Stimulated activated naive CD8-positive, alpha-beta T cell treated with anti-CD3 and anti-CD28 coated beads, Interleukin-15, amount 100 ng/mL, for 72 hours (primary cell): ENCODE data around the gene UBE2F.
"Not testable (repeated sequence)": the region's sequence is repeated elsewhere in the genome, so short reads cannot be mapped to it uniquely, and the experiment has no call there.

Experiments
- ATAC-seq: fragments of 150-1000 bp; cut with Tn5 transposase; 2 replicates; pipeline ENCODE4 v1.10.0; 2021; ENCODE audit warnings: mild to moderate bottlenecking, moderate library complexity
- DNase-seq, 2 donors: peaks; one replicate each; pipeline ENCODE4 v3.0.0; 2021 to 2022
- H3K27ac Mint-ChIP-seq, 2 donors: one replicate each; pipeline ENCODE4 v1.8.0; 2022; ENCODE audit warnings: mild to moderate bottlenecking in 2 of 2, mixed read lengths in 2 of 2, moderate library complexity in 2 of 2
- H3K27me3 Mint-ChIP-seq: one replicate; pipeline ENCODE4 v1.8.0; 2022; ENCODE audit warnings: mixed read lengths
- H3K4me1 Mint-ChIP-seq: one replicate; pipeline ENCODE4 v1.8.0; 2022; ENCODE audit warnings: mild to moderate bottlenecking, mixed read lengths
- H3K4me3 Mint-ChIP-seq, 2 donors: one replicate each; pipeline ENCODE4 v1.8.0; 2022; ENCODE audit warnings: mild to moderate bottlenecking in 2 of 2, mixed read lengths in 2 of 2, moderate library complexity in 1 of 2
- H3K9me3 Mint-ChIP-seq, 2 donors: one replicate each; pipeline ENCODE4 v1.8.0; 2022; ENCODE audit warnings: mixed read lengths in 2 of 2

Gene UBE2F

GRCh38 chr2:238032755-238033337 is 66.0 kb downstream of the UBE2F start:
- H3K4me1 Mint-ChIP-seq, result peaks cover 6% of the 10 kb centered on the region
- ATAC-seq (peak; percentile 26), DNase-seq (no peak)
- no peak overlapping the region for H3K4me3 Mint-ChIP-seq
- no peaks in the 10 kb centered on the region for H3K9me3 Mint-ChIP-seq
- H3K27me3 Mint-ChIP-seq, result no peaks in the 10 kb centered on the region
- no peak overlapping the region for H3K27ac Mint-ChIP-seq

- H3K27ac Mint-ChIP-seq, H3K4me3 Mint-ChIP-seq, H3K27me3 Mint-ChIP-seq, H3K9me3 Mint-ChIP-seq, ATAC-seq, H3K4me1 Mint-ChIP-seq, DNase-seq: not testable (repeated sequence)
These were observed 67.2 kb downstream of the UBE2F start for GRCh38 chr2:238033991-238034390.

GRCh38 chr2:238038203-238038602 is 71.4 kb downstream of the UBE2F start:
- no peak for ATAC-seq
- peaks cover 12% of the 10 kb centered on the region for H3K4me1 Mint-ChIP-seq
- no peak for DNase-seq
- H3K27ac Mint-ChIP-seq, result no peak overlapping the region
- no peak overlapping the region for H3K4me3 Mint-ChIP-seq
- no peaks in the 10 kb centered on the region for H3K9me3 Mint-ChIP-seq
- H3K27me3 Mint-ChIP-seq, result no peaks in the 10 kb centered on the region

- ATAC-seq (no peak), DNase-seq (no peak)
- Mint-ChIP-seq H3K4me1 (peaks cover 18% of the 10 kb centered on the region), H3K9me3 (no peaks in the 10 kb centered on the region), H3K27ac (peak overlapping the region in 1 of 2 donors; percentile 8), H3K4me3 (no peak overlapping the region), H3K27me3 (no peaks in the 10 kb centered on the region)
These were observed 72.3 kb downstream of the UBE2F start for GRCh38 chr2:238039151-238039550.

GRCh38 chr2:238039985-238040384 is 73.2 kb downstream of the UBE2F start:
- H3K9me3 Mint-ChIP-seq, result no peaks in the 10 kb centered on the region
- no peak for DNase-seq
- peaks cover 23% of the 10 kb centered on the region for H3K4me1 Mint-ChIP-seq
- H3K27me3 Mint-ChIP-seq, result no peaks in the 10 kb centered on the region
- ATAC-seq, result no peak
- no peak overlapping the region for H3K27ac Mint-ChIP-seq
- no peak overlapping the region for H3K4me3 Mint-ChIP-seq

- H3K27ac Mint-ChIP-seq, result peak overlapping the region in 1 of 2 donors; percentile 85
- ATAC-seq, result no peak
- H3K4me3 Mint-ChIP-seq, result no peak overlapping the region
- no peak for DNase-seq
- H3K27me3 Mint-ChIP-seq, result no peaks in the 10 kb centered on the region
- H3K4me1 Mint-ChIP-seq, result peaks cover 28% of the 10 kb centered on the region
- H3K9me3 Mint-ChIP-seq, result peaks cover 0 to 3% of the 10 kb centered on the region in 2 donors
These were observed 74.1 kb downstream of the UBE2F start for GRCh38 chr2:238040918-238041317.

GRCh38 chr2:238042090-238042489 is 75.3 kb downstream of the UBE2F start:
- Mint-ChIP-seq H3K27ac (no peak overlapping the region), H3K4me1 (peaks cover 32% of the 10 kb centered on the region), H3K9me3 (peaks cover under 1 to 11% of the 10 kb centered on the region in 2 donors), H3K4me3 (no peak overlapping the region), H3K27me3 (no peaks in the 10 kb centered on the region)
- DNase-seq (no peak), ATAC-seq (no peak)

GRCh38 chr2:238042849-238043584 is 76.2 kb downstream of the UBE2F start:
- peaks cover 32% of the 10 kb centered on the region for H3K4me1 Mint-ChIP-seq
- peak; percentile 20 for ATAC-seq
- peak overlapping the region; percentile 46 to 72 for H3K27ac Mint-ChIP-seq
- DNase-seq, result no peak
- H3K27me3 Mint-ChIP-seq, result no peaks in the 10 kb centered on the region
- peaks cover 9 to 17% of the 10 kb centered on the region in 2 donors for H3K9me3 Mint-ChIP-seq
- no peak overlapping the region for H3K4me3 Mint-ChIP-seq

- H3K27me3 Mint-ChIP-seq, result no peaks in the 10 kb centered on the region
- no peak overlapping the region for H3K4me3 Mint-ChIP-seq
- H3K27ac Mint-ChIP-seq, result peak overlapping the region in 1 of 2 donors; percentile 23
- peaks cover 11 to 19% of the 10 kb centered on the region in 2 donors for H3K9me3 Mint-ChIP-seq
- ATAC-seq (no peak), DNase-seq (no peak)
- peaks cover 32% of the 10 kb centered on the region for H3K4me1 Mint-ChIP-seq
These were observed 77.0 kb downstream of the UBE2F start for GRCh38 chr2:238043851-238044250.

- H3K27ac Mint-ChIP-seq, result peak overlapping the region in 1 of 2 donors; percentile 19
- H3K4me3 Mint-ChIP-seq, result no peak overlapping the region
These were observed 78.8 kb downstream of the UBE2F start for GRCh38 chr2:238045575-238045974.

GRCh38 chr2:238046725-238047270 is 80.0 kb downstream of the UBE2F start:
- peaks cover 27% of the 10 kb centered on the region for H3K4me1 Mint-ChIP-seq
- H3K27ac Mint-ChIP-seq, result no peak overlapping the region
- ATAC-seq, result no peak
- DNase-seq, result no peak
- H3K27me3 Mint-ChIP-seq, result no peaks in the 10 kb centered on the region
- H3K9me3 Mint-ChIP-seq, result peaks cover 11 to 19% of the 10 kb centered on the region in 2 donors
- no peak overlapping the region for H3K4me3 Mint-ChIP-seq

More at GRCh38 chr2:238045575-238045974, 78.8 kb downstream of the UBE2F start:
- Mint-ChIP-seq H3K4me1 (peaks cover 27% of the 10 kb centered on the region), H3K9me3 (peaks cover 11 to 19% of the 10 kb centered on the region in 2 donors), H3K27me3 (no peaks in the 10 kb centered on the region)
- no peak for ATAC-seq
- DNase-seq, result no peak

- ATAC-seq (no peak), DNase-seq (no peak)
- peak overlapping the region in 1 of 2 donors; percentile 50 for H3K27ac Mint-ChIP-seq
- H3K4me3 Mint-ChIP-seq, result no peak overlapping the region
- H3K9me3 Mint-ChIP-seq, result no peaks in the 10 kb centered on the region
- peaks cover 38% of the 10 kb centered on the region for H3K27me3 Mint-ChIP-seq
- peaks cover 8% of the 10 kb centered on the region for H3K4me1 Mint-ChIP-seq
These were observed 86.5 kb downstream of the UBE2F start for GRCh38 chr2:238053191-238053776.

- peaks cover 0 to 4% of the 10 kb centered on the region in 2 donors for H3K9me3 Mint-ChIP-seq
- H3K4me1 Mint-ChIP-seq, result peaks cover 22% of the 10 kb centered on the region
- peaks cover 38% of the 10 kb centered on the region for H3K27me3 Mint-ChIP-seq
- ATAC-seq, result no peak
- DNase-seq, result no peak
- no peak overlapping the region for H3K27ac Mint-ChIP-seq
- H3K4me3 Mint-ChIP-seq, result no peak overlapping the region
These were observed 89.0 kb downstream of the UBE2F start for GRCh38 chr2:238055841-238056240.

- not testable (repeated sequence) for H3K27ac Mint-ChIP-seq, DNase-seq, H3K9me3 Mint-ChIP-seq, ATAC-seq
- Mint-ChIP-seq H3K4me1 (peaks cover 40% of the 10 kb centered on the region), H3K27me3 (peaks cover 32% of the 10 kb centered on the region), H3K4me3 (peak overlapping the region in 1 of 2 donors; percentile 72)
These were observed 91.1 kb downstream of the UBE2F start for GRCh38 chr2:238057696-238058575.

GRCh38 chr2:238059505-238059904 is 92.7 kb downstream of the UBE2F start:
- Mint-ChIP-seq H3K27me3 (peaks cover 21% of the 10 kb centered on the region), H3K4me3 (peak overlapping the region; percentile 92 to 99), H3K9me3 (peaks cover 0 to 4% of the 10 kb centered on the region in 2 donors), H3K27ac (peak overlapping the region in 1 of 2 donors; percentile 94), H3K4me1 (peaks cover 55% of the 10 kb centered on the region)
- no peak for ATAC-seq
- DNase-seq, result no peak
